H9 (cell line): Measurements from ENCODE around the gene DCC. TPM values are rescaled to one million over a fixed set of nuclear protein-coding genes. Genes with fewer than 3 reads are reported as not detected.

ENCODE experiments used
- DNase-seq: peaks from one replicate; pipeline ENCODE4 v3.0.0-alpha.2; 2017
- H2AFZ ChIP-seq: one replicate; pipeline ENCODE4 v1.6.1; 2013; ENCODE audit warnings: mild to moderate bottlenecking, low read length, control low read depth, moderate library complexity
- H2AK5ac ChIP-seq: 2 replicates; pipeline ENCODE4 v1.6.1; 2013; ENCODE audit warnings: low read length, control low read depth, mixed read lengths; ENCODE audit not compliant: insufficient read length
- H2BK120ac ChIP-seq: one replicate; pipeline ENCODE4 v1.6.1; 2013; ENCODE audit warnings: low read depth, mild to moderate bottlenecking, low read length, control low read depth, inconsistent platforms; ENCODE audit not compliant: poor library complexity, severe bottlenecking
- H2BK12ac ChIP-seq: 2 replicates; pipeline ENCODE4 v1.6.1; 2013; ENCODE audit warnings: low read length, control low read depth, mixed read lengths, low read depth; ENCODE audit not compliant: insufficient read length
- H2BK15ac ChIP-seq: 2 replicates; pipeline ENCODE4 v1.6.1; 2013; ENCODE audit warnings: low read depth, low read length, control low read depth
- H2BK20ac ChIP-seq: one replicate; pipeline ENCODE4 v1.6.1; 2013; ENCODE audit warnings: low read depth, mild to moderate bottlenecking, low read length, control low read depth, inconsistent platforms; ENCODE audit not compliant: poor library complexity, severe bottlenecking
- H2BK5ac ChIP-seq: 2 replicates; pipeline ENCODE4 v1.6.1; 2013; ENCODE audit warnings: low read length, control low read depth, mixed read lengths; ENCODE audit not compliant: insufficient read length
- H3K14ac ChIP-seq: 2 replicates; pipeline ENCODE4 v1.6.1; 2013; ENCODE audit warnings: low read length, control low read depth; ENCODE audit not compliant: insufficient read depth
- H3K18ac ChIP-seq: 2 replicates; pipeline ENCODE4 v1.6.1; 2013; ENCODE audit warnings: low read depth, mild to moderate bottlenecking, mixed read lengths, low read length, control low read depth; ENCODE audit not compliant: insufficient read length
- H3K23ac ChIP-seq: 2 replicates; pipeline ENCODE4 v1.6.1; 2013; ENCODE audit warnings: low read length, control low read depth, mixed read lengths, low read depth; ENCODE audit not compliant: insufficient read length
- H3K23me2 ChIP-seq: 2 replicates; pipeline ENCODE4 v1.6.1; 2013; ENCODE audit warnings: low read depth, mild to moderate bottlenecking, mixed read lengths, low read length, control low read depth; ENCODE audit not compliant: insufficient read length, poor library complexity, severe bottlenecking
- H3K27ac ChIP-seq: 2 replicates; pipeline ENCODE4 v1.5.1; 2013; ENCODE audit warnings: low read length, control low read depth, mixed read lengths, low read depth; ENCODE audit not compliant: insufficient read length
- H3K27me3 ChIP-seq: 2 replicates; pipeline ENCODE4 v1.6.1; 2013; ENCODE audit warnings: low read length, control low read depth, inconsistent platforms; ENCODE audit not compliant: insufficient read depth
- H3K4ac ChIP-seq: 2 replicates; pipeline ENCODE4 v1.6.1; 2013; ENCODE audit warnings: low read depth, mild to moderate bottlenecking, control low read depth, inconsistent platforms, low read length, moderate library complexity
- H3K4me1 ChIP-seq: 2 replicates; pipeline ENCODE4 v1.6.1; 2013; ENCODE audit warnings: low read length, control low read depth, inconsistent platforms; ENCODE audit not compliant: insufficient read depth
- H3K4me2 ChIP-seq: 2 replicates; pipeline ENCODE4 v1.6.1; 2013; ENCODE audit warnings: low read length, control low read depth, mixed read lengths; ENCODE audit not compliant: insufficient read length, insufficient read depth
- H3K56ac ChIP-seq: 2 replicates; pipeline ENCODE4 v1.6.1; 2013; ENCODE audit warnings: low read depth, mild to moderate bottlenecking, mixed read lengths, low read length, control low read depth; ENCODE audit not compliant: insufficient read length
- H3K79me1 ChIP-seq: 2 replicates; pipeline ENCODE4 v1.6.1; 2013; ENCODE audit warnings: low read depth, mild to moderate bottlenecking, moderate library complexity, low read length, control low read depth, inconsistent platforms; ENCODE audit not compliant: insufficient read depth, poor library complexity, severe bottlenecking
- H3K79me2 ChIP-seq: 2 replicates; pipeline ENCODE4 v1.6.1; 2013; ENCODE audit warnings: low read length, control low read depth, inconsistent platforms; ENCODE audit not compliant: insufficient read depth
- H3K9ac ChIP-seq: 2 replicates; pipeline ENCODE4 v1.6.1; 2013; ENCODE audit warnings: low read length, control low read depth, mixed read lengths; ENCODE audit not compliant: insufficient read length; ENCODE audit errors: extremely low read depth
- H3K9me3 ChIP-seq: one replicate; pipeline ENCODE4 v1.6.1; 2013; ENCODE audit warnings: low read depth, low read length, inconsistent platforms; ENCODE audit not compliant: control insufficient read depth
- H3T11ph ChIP-seq: one replicate; pipeline ENCODE4 v1.6.1; 2013; ENCODE audit warnings: mild to moderate bottlenecking, low read length, control low read depth, inconsistent platforms
- H4K20me1 ChIP-seq: one replicate; pipeline ENCODE4 v1.6.1; 2013; ENCODE audit not compliant: control insufficient read depth, insufficient read length, insufficient read depth
- H4K5ac ChIP-seq: 2 replicates; pipeline ENCODE4 v1.6.1; 2013; ENCODE audit warnings: low read depth, mild to moderate bottlenecking, mixed read lengths, low read length, control low read depth; ENCODE audit not compliant: insufficient read length
- H4K8ac ChIP-seq: replicated peaks from 2 replicates; pipeline ENCODE4 v1.6.1; 2013; ENCODE audit warnings: low read length, control low read depth, mixed read lengths, low read depth; ENCODE audit not compliant: insufficient read length
- H4K91ac ChIP-seq: 2 replicates; pipeline ENCODE4 v1.6.1; 2013; ENCODE audit warnings: low read depth, mild to moderate bottlenecking, moderate library complexity, mixed read lengths, low read length, control low read depth; ENCODE audit not compliant: insufficient read length
- H3K27ac Mint-ChIP-seq, 3 experiments: 2 replicates in 2 of 3; 3 replicates in 1 of 3; pipeline ENCODE4 v1.8.0; 2020 to 2021; ENCODE audit warnings: mixed read lengths in 3 of 3, mild to moderate bottlenecking in 1 of 3, moderate library complexity in 1 of 3
- H3K27me3 Mint-ChIP-seq: 2 replicates; pipeline ENCODE4 v1.8.0; 2021; ENCODE audit warnings: low read depth, mild to moderate bottlenecking, moderate library complexity, mixed read lengths
- H3K36me3 Mint-ChIP-seq, 3 experiments: 2 replicates in 2 of 3; 3 replicates in 1 of 3; pipeline ENCODE4 v1.8.0; 2020 to 2021; ENCODE audit warnings: low read depth in 3 of 3, mixed read lengths in 3 of 3; ENCODE audit not compliant: insufficient read depth in 1 of 3
- H3K4me1 Mint-ChIP-seq, 2 experiments: 2 replicates each; pipeline ENCODE4 v1.8.0; 2020; ENCODE audit warnings: mixed read lengths in 2 of 2
- H3K4me3 Mint-ChIP-seq, 2 experiments: 2 replicates in 1 of 2; 3 replicates in 1 of 2; pipeline ENCODE4 v1.8.0; 2020 to 2021; ENCODE audit warnings: mild to moderate bottlenecking in 2 of 2, mixed read lengths in 2 of 2, moderate library complexity in 1 of 2
- H3K9me3 Mint-ChIP-seq, 2 experiments: 2 replicates in 1 of 2; 3 replicates in 1 of 2; pipeline ENCODE4 v1.8.0; 2020; ENCODE audit warnings: mild to moderate bottlenecking in 2 of 2, mixed read lengths in 2 of 2, moderate library complexity in 1 of 2
- total RNA-seq: library from RNA; stranded (reverse); gene quantifications from 2 replicates; pipeline ENCODE4 v1.2.1, GENCODE V29; 2021
- TF ChIP-seq, protein P1 (sequence below): fragments of 200-600 bp; sonication (generic); conservative IDR thresholded peaks from 3 replicates; pipeline ENCODE4 v1.8.0; 2021; ENCODE audit warnings: antibody characterized with exemption, mild to moderate bottlenecking

Gene DCC
- total RNA-seq, 1 experiment from 2014 or later = 0.35 TPM

DNA sequence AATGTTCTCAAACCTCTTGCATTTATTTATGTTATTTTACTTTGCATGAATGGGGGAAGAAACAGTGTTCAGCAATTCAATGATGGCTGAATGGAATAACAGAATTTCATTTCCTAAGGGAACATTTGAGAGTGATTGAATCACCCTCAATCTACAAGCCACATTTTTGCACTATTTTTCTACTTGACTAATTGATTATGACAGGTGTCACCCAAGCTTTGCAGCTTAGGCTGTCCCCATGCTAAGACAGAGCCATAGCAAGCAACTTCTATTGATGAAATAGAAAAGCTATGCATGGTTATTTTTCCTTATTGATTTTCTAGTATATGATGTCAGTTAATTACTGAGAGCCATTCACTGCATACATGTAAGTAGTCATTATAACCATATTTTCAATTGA, 795.7 kb downstream of the DCC start:
- Histone ChIP-seq H2AK5ac (no peak overlapping the region), H3K56ac (no peak overlapping the region), H2BK5ac (no peak overlapping the region), H3K18ac (no peak overlapping the region), H2BK120ac (no peak overlapping the region), H3K4me2 (no peak overlapping the region), H4K91ac (no peak overlapping the region), H3K79me1 (no peaks in the 10 kb centered on the region), H4K8ac (no peak overlapping the region), H2AFZ (no peak overlapping the region), H3K79me2 (no peaks in the 10 kb centered on the region), H3K14ac (no peak overlapping the region), H2BK15ac (no peak overlapping the region), H4K20me1 (no peaks in the 10 kb centered on the region), H3K27me3 (no peaks in the 10 kb centered on the region), H3T11ph (no peak overlapping the region), H3K4me1 (no peaks in the 10 kb centered on the region), H3K23ac (no peak overlapping the region), H2BK20ac (no peak overlapping the region), H2BK12ac (no peak overlapping the region), H3K9ac (no peak overlapping the region), H3K9me3 (no peaks in the 10 kb centered on the region), H3K23me2 (no peaks in the 10 kb centered on the region), H3K4ac (no peak overlapping the region), H3K27ac (no peak overlapping the region), H4K5ac (no peak overlapping the region)
- no peak overlapping the region for H3K4me3 Mint-ChIP-seq
- TF ChIP-seq, protein P1, sequence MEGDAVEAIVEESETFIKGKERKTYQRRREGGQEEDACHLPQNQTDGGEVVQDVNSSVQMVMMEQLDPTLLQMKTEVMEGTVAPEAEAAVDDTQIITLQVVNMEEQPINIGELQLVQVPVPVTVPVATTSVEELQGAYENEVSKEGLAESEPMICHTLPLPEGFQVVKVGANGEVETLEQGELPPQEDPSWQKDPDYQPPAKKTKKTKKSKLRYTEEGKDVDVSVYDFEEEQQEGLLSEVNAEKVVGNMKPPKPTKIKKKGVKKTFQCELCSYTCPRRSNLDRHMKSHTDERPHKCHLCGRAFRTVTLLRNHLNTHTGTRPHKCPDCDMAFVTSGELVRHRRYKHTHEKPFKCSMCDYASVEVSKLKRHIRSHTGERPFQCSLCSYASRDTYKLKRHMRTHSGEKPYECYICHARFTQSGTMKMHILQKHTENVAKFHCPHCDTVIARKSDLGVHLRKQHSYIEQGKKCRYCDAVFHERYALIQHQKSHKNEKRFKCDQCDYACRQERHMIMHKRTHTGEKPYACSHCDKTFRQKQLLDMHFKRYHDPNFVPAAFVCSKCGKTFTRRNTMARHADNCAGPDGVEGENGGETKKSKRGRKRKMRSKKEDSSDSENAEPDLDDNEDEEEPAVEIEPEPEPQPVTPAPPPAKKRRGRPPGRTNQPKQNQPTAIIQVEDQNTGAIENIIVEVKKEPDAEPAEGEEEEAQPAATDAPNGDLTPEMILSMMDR = no peak
- peaks cover 0 to 4% of the 10 kb centered on the region in 2 experiments; a peak in 2 of 4 replicates for H3K4me1 Mint-ChIP-seq
- no peak for DNase-seq
- no peaks in the 10 kb centered on the region for H3K27me3 Mint-ChIP-seq
- H3K27ac Mint-ChIP-seq = no peak overlapping the region
- peaks cover 0 to 3% of the 10 kb centered on the region in 2 experiments; a peak in 2 of 5 replicates for H3K9me3 Mint-ChIP-seq
- H3K36me3 Mint-ChIP-seq = no peaks in the 10 kb centered on the region
